ENCODE measurements around the gene CEBPB. TPM values are rescaled to one million over a fixed set of nuclear protein-coding genes. Genes with fewer than 3 reads are reported as not detected.

The CEBPB gene
- total and polyA plus RNA-seq, 2 donors from 2014 or later: 33.6 to 81.4 TPM

GRCh38 chr20:50226093-50226974 lies 35.7 kb downstream of the CEBPB start:
- H3K4me1 ChIP-seq (ENCODE audit: control insufficient read depth in 2 of 3, insufficient read depth in 2 of 3, low read depth in 1 of 3, low read length in 3 of 3): peaks cover 0 to 5% (median 2%) of the 10 kb centered on the region in 3 donors
- H3K36me3 ChIP-seq (ENCODE audit: control insufficient read depth in 2 of 3, insufficient read depth in 3 of 3, low read length in 3 of 3): no peaks in the 10 kb centered on the region
- H3K27me3 ChIP-seq (ENCODE audit: control insufficient read depth, insufficient read depth, low read length): no peaks in the 10 kb centered on the region
- no peak overlapping the region for H3K4me3 ChIP-seq (ENCODE audit: low read length in 3 of 3)
- no peak overlapping the region for H3K27ac ChIP-seq (ENCODE audit: low read depth in 2 of 2, low read length in 2 of 2)
- DNase-seq: peak in 1 of 5 donors; percentile 86
- FAIRE-seq: no peak
- TF ChIP-seq, protein P1, sequence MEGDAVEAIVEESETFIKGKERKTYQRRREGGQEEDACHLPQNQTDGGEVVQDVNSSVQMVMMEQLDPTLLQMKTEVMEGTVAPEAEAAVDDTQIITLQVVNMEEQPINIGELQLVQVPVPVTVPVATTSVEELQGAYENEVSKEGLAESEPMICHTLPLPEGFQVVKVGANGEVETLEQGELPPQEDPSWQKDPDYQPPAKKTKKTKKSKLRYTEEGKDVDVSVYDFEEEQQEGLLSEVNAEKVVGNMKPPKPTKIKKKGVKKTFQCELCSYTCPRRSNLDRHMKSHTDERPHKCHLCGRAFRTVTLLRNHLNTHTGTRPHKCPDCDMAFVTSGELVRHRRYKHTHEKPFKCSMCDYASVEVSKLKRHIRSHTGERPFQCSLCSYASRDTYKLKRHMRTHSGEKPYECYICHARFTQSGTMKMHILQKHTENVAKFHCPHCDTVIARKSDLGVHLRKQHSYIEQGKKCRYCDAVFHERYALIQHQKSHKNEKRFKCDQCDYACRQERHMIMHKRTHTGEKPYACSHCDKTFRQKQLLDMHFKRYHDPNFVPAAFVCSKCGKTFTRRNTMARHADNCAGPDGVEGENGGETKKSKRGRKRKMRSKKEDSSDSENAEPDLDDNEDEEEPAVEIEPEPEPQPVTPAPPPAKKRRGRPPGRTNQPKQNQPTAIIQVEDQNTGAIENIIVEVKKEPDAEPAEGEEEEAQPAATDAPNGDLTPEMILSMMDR (IDR thresholded peaks at IDR 0.05; ENCODE audit: borderline replicate concordance, extremely low read depth, insufficient read depth): no peak
- no peaks in the 10 kb centered on the region for H3K9me3 ChIP-seq (ENCODE audit: control insufficient read depth in 2 of 3, insufficient read depth in 1 of 3, low read length in 3 of 3)
- intact Hi-C loops (cut with DNase I): loop anchor here (10.0 kb wide), 1 partner anchor 48 kb away; no protein-coding TSS in a partner anchor
- no peak overlapping the region for H3K9ac ChIP-seq (ENCODE audit: low read length in 3 of 3)

DNA sequence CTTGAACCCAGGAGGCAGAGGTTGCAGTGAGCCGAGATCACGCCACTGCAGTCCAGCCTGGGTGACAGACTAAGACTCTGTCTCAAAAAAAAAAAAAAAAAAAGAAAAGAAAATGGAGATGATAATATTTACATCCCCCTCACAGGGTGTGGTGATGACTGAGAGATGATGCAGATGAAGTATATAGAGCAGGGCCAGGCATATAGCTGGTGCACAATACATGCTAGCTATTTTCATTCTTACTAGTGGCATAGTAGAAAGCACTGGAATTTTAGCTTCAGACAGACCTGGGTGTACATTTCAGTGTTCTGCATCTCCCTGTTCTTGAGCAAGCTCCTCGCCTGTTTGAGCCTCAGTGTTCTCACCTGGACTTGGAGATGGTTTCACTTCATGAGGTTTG lies 36.9 kb downstream of the CEBPB start:
- Histone ChIP-seq H3K27me3 (ENCODE audit: control insufficient read depth, insufficient read depth, low read length) (no peaks in the 10 kb centered on the region), H3K27ac (ENCODE audit: low read depth in 2 of 2, low read length in 2 of 2) (no peak overlapping the region), H3K4me3 (ENCODE audit: low read length in 3 of 3) (no peak overlapping the region), H3K9ac (ENCODE audit: low read length in 3 of 3) (no peak overlapping the region), H3K9me3 (ENCODE audit: control insufficient read depth in 2 of 3, insufficient read depth in 1 of 3, low read length in 3 of 3) (no peaks in the 10 kb centered on the region), H3K36me3 (ENCODE audit: control insufficient read depth in 2 of 3, insufficient read depth in 3 of 3, low read length in 3 of 3) (no peaks in the 10 kb centered on the region), H3K4me1 (ENCODE audit: control insufficient read depth in 2 of 3, insufficient read depth in 2 of 3, low read depth in 1 of 3, low read length in 3 of 3) (peaks cover 0 to 5% (median 2%) of the 10 kb centered on the region in 3 donors)
- no peak for DNase-seq
- TF ChIP-seq, protein P1 (IDR thresholded peaks at IDR 0.05; ENCODE audit: borderline replicate concordance, extremely low read depth, insufficient read depth): no peak
- no peak for FAIRE-seq
- intact Hi-C loops (cut with DNase I): loop anchor here (10.0 kb wide), 1 partner anchor 47 kb away; no protein-coding TSS in a partner anchor

GRCh38 chr20:50229156-50229607 lies 38.6 kb downstream of the CEBPB start:
- FAIRE-seq (no peak), DNase-seq (peak in 1 of 5 donors; percentile 26)
- TF ChIP-seq, protein P1 (IDR thresholded peaks at IDR 0.05; ENCODE audit: borderline replicate concordance, extremely low read depth, insufficient read depth): no peak
- no peak overlapping the region for H3K27ac ChIP-seq (ENCODE audit: low read depth in 2 of 2, low read length in 2 of 2)
- no peak overlapping the region for H3K4me3 ChIP-seq (ENCODE audit: low read length in 3 of 3)
- no peaks in the 10 kb centered on the region for H3K9me3 ChIP-seq (ENCODE audit: control insufficient read depth in 2 of 3, insufficient read depth in 1 of 3, low read length in 3 of 3)
- no peaks in the 10 kb centered on the region for H3K36me3 ChIP-seq (ENCODE audit: control insufficient read depth in 2 of 3, insufficient read depth in 3 of 3, low read length in 3 of 3)
- intact Hi-C loops (cut with DNase I): loop anchor here (10.0 kb wide), 1 partner anchor 46 kb away; no protein-coding TSS in a partner anchor
- H3K4me1 ChIP-seq (ENCODE audit: control insufficient read depth in 2 of 3, insufficient read depth in 2 of 3, low read depth in 1 of 3, low read length in 3 of 3): peaks cover 0 to 5% (median 2%) of the 10 kb centered on the region in 3 donors
- H3K9ac ChIP-seq (ENCODE audit: low read length in 3 of 3): no peak overlapping the region
- H3K27me3 ChIP-seq (ENCODE audit: control insufficient read depth, insufficient read depth, low read length): no peaks in the 10 kb centered on the region
